ENCODE measurements around the gene AUTS2.

- no peak for TF ChIP-seq ZC3H11A (IDR thresholded peaks at IDR 0.05; ENCODE audit: low read depth, low read length)
- TF ChIP-seq, protein P1, sequence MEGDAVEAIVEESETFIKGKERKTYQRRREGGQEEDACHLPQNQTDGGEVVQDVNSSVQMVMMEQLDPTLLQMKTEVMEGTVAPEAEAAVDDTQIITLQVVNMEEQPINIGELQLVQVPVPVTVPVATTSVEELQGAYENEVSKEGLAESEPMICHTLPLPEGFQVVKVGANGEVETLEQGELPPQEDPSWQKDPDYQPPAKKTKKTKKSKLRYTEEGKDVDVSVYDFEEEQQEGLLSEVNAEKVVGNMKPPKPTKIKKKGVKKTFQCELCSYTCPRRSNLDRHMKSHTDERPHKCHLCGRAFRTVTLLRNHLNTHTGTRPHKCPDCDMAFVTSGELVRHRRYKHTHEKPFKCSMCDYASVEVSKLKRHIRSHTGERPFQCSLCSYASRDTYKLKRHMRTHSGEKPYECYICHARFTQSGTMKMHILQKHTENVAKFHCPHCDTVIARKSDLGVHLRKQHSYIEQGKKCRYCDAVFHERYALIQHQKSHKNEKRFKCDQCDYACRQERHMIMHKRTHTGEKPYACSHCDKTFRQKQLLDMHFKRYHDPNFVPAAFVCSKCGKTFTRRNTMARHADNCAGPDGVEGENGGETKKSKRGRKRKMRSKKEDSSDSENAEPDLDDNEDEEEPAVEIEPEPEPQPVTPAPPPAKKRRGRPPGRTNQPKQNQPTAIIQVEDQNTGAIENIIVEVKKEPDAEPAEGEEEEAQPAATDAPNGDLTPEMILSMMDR (IDR thresholded peaks at IDR 0.05 in 2 of 3, conservative IDR thresholded peaks at IDR 0.05 in 1 of 3; ENCODE audit: insufficient read depth in 2 of 3, low read depth in 1 of 3, low read length in 3 of 3) = no peak
- TF ChIP-seq ETV1 (tag; conservative IDR thresholded peaks at IDR 0.05; ENCODE audit: low read depth) = no peak
- no peak for TF ChIP-seq KLF13 (tag; IDR thresholded peaks at IDR 0.05; ENCODE audit: borderline replicate concordance, low read depth)
- no peak for TF ChIP-seq SETDB1 (IDR thresholded peaks at IDR 0.05; ENCODE audit: low read length)
These were observed 238.4 kb downstream of the AUTS2 start for GRCh38 chr7:69836702-69837101.
